GM12878 (cell line): ENCODE measurements around the gene NBDY. TPM values are rescaled to one million over a fixed set of nuclear protein-coding genes. Genes with fewer than 3 reads are reported as not detected.

Source experiments
- ATAC-seq: fragments of 200-7000 bp; cut with Tn5 transposase; 3 replicates; pipeline ENCODE4 v1.9.1; 2020; ENCODE audit warnings: mild to moderate bottlenecking, moderate library complexity
- BruUV-seq: library from RNA; stranded (reverse); fragments of 400-500 nt; replicated peaks from 2 replicates; lab custom pipeline; 2021; lab: Mats Ljungman, UMichigan
- CTCF ChIA-PET: fragments of 300-600 bp; sonication (Branson Sonifier 250); formaldehyde crosslinking; extraction: SDS; loops from one replicate; lab custom pipeline; 2021; ENCODE audit warnings: inconsistent platforms; lab: Yijun Ruan, JAX
- POLR2A ChIA-PET: fragments of 350-600 bp; formaldehyde crosslinking; extraction: SDS; loops from one replicate; lab custom pipeline; 2021; ENCODE audit warnings: inconsistent platforms; lab: Charles Lee
- RAD21 ChIA-PET: fragments of 300-600 bp; sonication (Branson Sonifier 250); formaldehyde crosslinking; loops from one replicate; lab custom pipeline; 2023; ENCODE audit warnings: antibody characterized with exemption; ENCODE audit not compliant: unreplicated experiment; lab: Charles Lee
- SMC1A ChIA-PET: fragments of 300-600 bp; sonication (Branson Sonifier 250); formaldehyde crosslinking; loops from one replicate; lab custom pipeline; 2023; ENCODE audit not compliant: unreplicated experiment, uncharacterized antibody; lab: Charles Lee
- DNase-seq: peaks from one replicate; pipeline ENCODE4 v3.0.0-alpha.2; 2011; ENCODE audit warnings: low read depth, low spot score
- FAIRE-seq: peaks from 3 replicates; lab custom pipeline; 2011; peaks lifted over from hg19 to GRCh38; lab: Jason Lieb, UNC
- H2AFZ ChIP-seq: 2 replicates; pipeline ENCODE4 v1.6.0; 2011; ENCODE audit warnings: low read depth, low read length, control low read depth; ENCODE audit not compliant: control insufficient read depth
- H3K27ac ChIP-seq: 2 replicates; pipeline ENCODE4 v1.5.1; 2011; ENCODE audit warnings: control low read depth; ENCODE audit not compliant: control insufficient read depth, insufficient read depth
- H3K27me3 ChIP-seq, 2 experiments: replicated peaks in 1 of 2; 2 replicates each; pipeline versions ENCODE4 v1.6.0 to v1.6.1; 2011; ENCODE audit warnings: low read length in 1 of 2; ENCODE audit not compliant: control insufficient read depth in 2 of 2, insufficient read depth in 2 of 2
- H3K36me3 ChIP-seq, 2 experiments: 2 replicates each; pipeline ENCODE4 v1.5.1; 2011; ENCODE audit warnings: low read length in 1 of 2; ENCODE audit not compliant: control insufficient read depth in 2 of 2, insufficient read depth in 2 of 2
- H3K4me1 ChIP-seq: 2 replicates; pipeline ENCODE4 v1.6.1; 2011; ENCODE audit warnings: mild to moderate bottlenecking, low read length, moderate library complexity, mixed read lengths; ENCODE audit not compliant: control insufficient read depth, insufficient read depth
- H3K4me2 ChIP-seq: 2 replicates; pipeline ENCODE4 v1.6.0; 2011; ENCODE audit warnings: control low read depth; ENCODE audit not compliant: control insufficient read depth, insufficient read depth
- H3K4me3 ChIP-seq: fragments of 200-600 bp; sonication (generic); 2 replicates; pipeline ENCODE4 v1.5.1; 2016
- H3K79me2 ChIP-seq: 2 replicates; pipeline ENCODE4 v1.6.0; 2011; ENCODE audit warnings: low read length; ENCODE audit not compliant: control insufficient read depth, insufficient read depth
- H3K9ac ChIP-seq: 2 replicates; pipeline ENCODE4 v1.8.0; 2011; ENCODE audit warnings: low read length, control low read depth, mixed read lengths; ENCODE audit not compliant: control insufficient read depth, insufficient read depth
- H3K9me3 ChIP-seq: replicated peaks from 3 replicates; pipeline ENCODE4 v1.5.1; 2011; ENCODE audit warnings: mild to moderate bottlenecking, low read length; ENCODE audit not compliant: control insufficient read depth, insufficient read depth
- H4K20me1 ChIP-seq: 2 replicates; pipeline ENCODE4 v1.6.0; 2011; ENCODE audit not compliant: control insufficient read depth, insufficient read depth
- CHD2 ChIP-seq: IDR thresholded peaks from 2 replicates; pipeline ENCODE4 v1.6.1; 2011; ENCODE audit warnings: low read depth, low read length, improper control_type of control experiment, borderline replicate concordance
- CTCF ChIP-seq, 3 experiments: IDR thresholded peaks in 2 of 3; conservative IDR thresholded peaks in 1 of 3; 2 replicates each; pipeline ENCODE4 v1.5.1; 2011; ENCODE audit warnings: low read depth in 3 of 3, low read length in 3 of 3, mild to moderate bottlenecking in 3 of 3, control low read depth in 2 of 3, moderate library complexity in 2 of 3, inconsistent platforms in 1 of 3, mixed read lengths in 1 of 3; ENCODE audit not compliant: control insufficient read depth in 2 of 3, insufficient read depth in 1 of 3; ENCODE audit errors: extremely low read depth in 1 of 3
- HCFC1 ChIP-seq: fragments of 150-350 bp; IDR thresholded peaks from 2 replicates; pipeline ENCODE4 v1.6.1; 2014; ENCODE audit warnings: low read length
- HDGF ChIP-seq: fragments of 450-650 bp; IDR thresholded peaks from 2 replicates; pipeline ENCODE4 v1.6.1; 2016; ENCODE audit warnings: antibody characterized with exemption
- IRF4 ChIP-seq: IDR thresholded peaks from 2 replicates; pipeline ENCODE4 v1.6.1; 2011; ENCODE audit warnings: low read depth, low read length
- MAX ChIP-seq: IDR thresholded peaks from 2 replicates; pipeline ENCODE4 v1.6.1; 2012; ENCODE audit warnings: low read depth, low read length, improper control_type of control experiment
- MTA3 ChIP-seq: IDR thresholded peaks from 2 replicates; pipeline ENCODE4 v1.6.1; 2012; ENCODE audit warnings: low read length, inconsistent platforms, borderline replicate concordance
- PRDM15 ChIP-seq: fragments of 450-650 bp; formaldehyde crosslinking; IDR thresholded peaks from 2 replicates; pipeline ENCODE4 v1.4.0; 2020; ENCODE audit warnings: mild to moderate bottlenecking, moderate library complexity
- RAD21 ChIP-seq: IDR thresholded peaks from 2 replicates; pipeline ENCODE4 v1.6.1; 2011; ENCODE audit warnings: mild to moderate bottlenecking, low read depth, low read length, moderate library complexity; ENCODE audit not compliant: insufficient read depth
- RELB ChIP-seq: fragments of 450-650 bp; IDR thresholded peaks from 2 replicates; pipeline ENCODE4 v1.6.1; 2017; ENCODE audit warnings: low read depth, mild to moderate bottlenecking, moderate library complexity
- RUNX3 ChIP-seq: IDR thresholded peaks from 2 replicates; pipeline ENCODE4 v1.6.1; 2012; ENCODE audit warnings: low read length, inconsistent platforms
- SMARCA5 ChIP-seq: fragments of 450-650 bp; IDR thresholded peaks from 2 replicates; pipeline ENCODE4 v1.6.1; 2017; ENCODE audit warnings: mild to moderate bottlenecking
- SMC3 ChIP-seq: IDR thresholded peaks from 2 replicates; pipeline ENCODE4 v1.6.1; 2011; ENCODE audit warnings: low read length, improper control_type of control experiment, borderline replicate concordance
- WGBS: methylation state at CpG from one replicate; pipeline ENCODE4 v1.1.6; 2016; ENCODE audit warnings: low lambda C conversion rate; ENCODE audit not compliant: insufficient replicate concordance, insufficient coverage; ENCODE audit errors: missing lambda C conversion rate; 5-methylcytosine and 5-hydroxymethylcytosine counted together
- in situ Hi-C: fragments of 300-500 bp; cut with MboI; formaldehyde crosslinking; loops from 9 replicates; pipeline ENCODE4 v1.14.3; 2018; ENCODE audit warnings: mixed read lengths
- intact Hi-C: fragments of 100-400 bp; cut with micrococcal nuclease; formaldehyde crosslinking; loops from one replicate; pipeline ENCODE4 v1.14.2; 2022; ENCODE audit not compliant: unreplicated experiment
- polyA plus RNA-seq, 11 experiments: library from polyadenylated mRNA; depleted of rRNA in 4 of 11; unstranded in 6 of 11; stranded (reverse) in 5 of 11; fragments of >200 nt; fragmentation: Nextera tagmentation in 4 of 11; fragmentation: Illumina TruSeq in 1 of 11; extraction: Ambion mirVana in 4 of 11; extraction: Trizol in 1 of 11; gene quantifications; 1 replicate in 1 of 11; 2 replicates in 10 of 11; pipeline versions ENCODE4 v1.2.1 to v1.2.3, GENCODE V29; 2011 to 2016; ENCODE audit warnings: inconsistent platforms in 2 of 11, missing spikeins in 2 of 11, low read depth in 1 of 11
- total RNA-seq, 4 experiments: library from RNA; depleted of rRNA in 3 of 4; stranded (reverse); fragments of >200 nt in 3 of 4; fragmentation: Illumina TruSeq in 1 of 4; extraction: Trizol in 1 of 4; gene quantifications; 2 replicates each; pipeline versions ENCODE4 v1.2.1 to v1.2.3, GENCODE V29; 2013 to 2021
- TF ChIP-seq, protein P1 (sequence below): fragments of 450-650 bp; IDR thresholded peaks from 2 replicates; pipeline ENCODE4 v1.6.1; 2014; ENCODE audit warnings: mild to moderate bottlenecking

The NBDY gene
- total and polyA plus RNA-seq, 10 of the 15 experiments (the other 5 are each of a cell fraction or from before 2014, with no cell fraction given), result 10.8 to 122 (median 61.5) TPM

DNA sequence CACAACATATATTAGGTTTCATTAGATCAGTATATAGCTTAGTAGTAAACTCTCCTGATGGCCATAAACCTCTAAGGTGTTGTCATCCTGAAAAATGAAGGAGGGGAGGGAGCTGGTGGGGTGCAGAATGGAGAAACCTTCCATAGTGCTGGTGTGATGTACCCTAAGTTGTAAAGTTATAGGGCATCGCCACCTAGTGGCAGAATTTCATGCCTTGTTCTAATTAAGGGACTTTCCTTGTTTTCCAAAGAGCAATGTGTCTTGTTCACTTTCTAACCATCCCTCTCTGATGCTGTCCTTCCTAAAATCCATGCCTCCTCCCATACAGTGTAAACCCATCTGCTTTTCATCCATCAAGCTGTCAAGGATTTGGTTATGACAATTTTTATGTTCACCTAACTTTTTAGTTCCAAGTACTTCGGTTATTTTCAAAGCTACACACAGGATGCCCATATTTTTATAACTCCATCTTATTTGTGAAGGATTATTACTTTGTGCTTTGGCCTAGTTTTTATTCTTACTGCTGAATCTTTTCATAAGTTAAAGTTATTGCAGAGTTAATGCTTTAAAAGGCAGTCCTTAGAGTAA lies 4.5 kb downstream of the NBDY start:
- H2AFZ ChIP-seq, result no peak overlapping the region
- 0 out of 4 replicates have a peak, but pooled peaks cover 0 to 2% of the 10 kb centered on the region in 2 experiments for H3K36me3 ChIP-seq
- ATAC-seq (peak; percentile 66), DNase-seq (no peak), FAIRE-seq (peak; percentile 88)
- H3K27me3 ChIP-seq, result no peaks in the 10 kb centered on the region
- no peaks in the 10 kb centered on the region for H4K20me1 ChIP-seq
- BruUV-seq, result no TSS peak
- ChIA-PET CTCF (interaction anchor here (0.7 to 2.5 kb wide), 14 partner anchors 11 to 1016 kb away, joined by 3 to 10 read pairs (median 4); partner anchors contain the start of genes KLF8 and RRAGB), RAD21 (interaction anchor here (0.6 to 1.1 kb wide), 3 partner anchors 486 to 1599 kb away, joined by 3 to 4 read pairs (median 3); no protein-coding TSS in a partner anchor), POLR2A (no interaction called here), SMC1A (interaction anchor here (1.0 to 2.0 kb wide), 3 partner anchors 270 to 485 kb away, joined by 3 to 7 read pairs (median 3); no protein-coding TSS in a partner anchor)
- peaks cover 30% of the 10 kb centered on the region for H3K79me2 ChIP-seq
- 48% methylated on average over 2 of the region's 2 CpGs for WGBS
- in situ Hi-C loops, result loop anchor here (25.0 kb wide), 2 partner anchors 171 to 1021 kb away; partner anchors contain the start of genes RRAGB and UBQLN2
- H3K4me3 ChIP-seq, result no peak overlapping the region
- no peaks in the 10 kb centered on the region for H3K9me3 ChIP-seq
- no peaks in the 10 kb centered on the region for H3K4me1 ChIP-seq
- no peak overlapping the region for H3K27ac ChIP-seq
- intact Hi-C loops, result loop anchor here (5.0 to 10.0 kb wide), 3 partner anchors 489 to 861 kb away; partner anchors contain the start of gene ZXDB
- no peak overlapping the region for H3K9ac ChIP-seq
- no peak overlapping the region for H3K4me2 ChIP-seq
- TF ChIP-seq MAX (no peak), IRF4 (0 out of 2 replicates have a peak, but pooled peaks have one; percentile 19), CTCF (IDR thresholded peaks at IDR 0.05 in 2 of 3, conservative IDR thresholded peaks at IDR 0.05 in 1 of 3; ENCODE audit: control insufficient read depth in 2 of 3, extremely low read depth in 1 of 3, insufficient read depth in 1 of 3, low read depth in 3 of 3, low read length in 3 of 3) (peak; percentile 62 to 74 (median 66)), PRDM15 (CRISPR knock-in tag) (no peak), RELB (peak; percentile 54; the same call in 1 of the 2 replicates), RAD21 (peak; percentile 64), SMC3 (peak; percentile 46; the same call in 1 of the 2 replicates), HDGF (no peak), RUNX3 (no peak), SMARCA5 (no peak), HCFC1 (no peak), MTA3 (no peak), CHD2 (no peak)
- TF ChIP-seq, protein P1, sequence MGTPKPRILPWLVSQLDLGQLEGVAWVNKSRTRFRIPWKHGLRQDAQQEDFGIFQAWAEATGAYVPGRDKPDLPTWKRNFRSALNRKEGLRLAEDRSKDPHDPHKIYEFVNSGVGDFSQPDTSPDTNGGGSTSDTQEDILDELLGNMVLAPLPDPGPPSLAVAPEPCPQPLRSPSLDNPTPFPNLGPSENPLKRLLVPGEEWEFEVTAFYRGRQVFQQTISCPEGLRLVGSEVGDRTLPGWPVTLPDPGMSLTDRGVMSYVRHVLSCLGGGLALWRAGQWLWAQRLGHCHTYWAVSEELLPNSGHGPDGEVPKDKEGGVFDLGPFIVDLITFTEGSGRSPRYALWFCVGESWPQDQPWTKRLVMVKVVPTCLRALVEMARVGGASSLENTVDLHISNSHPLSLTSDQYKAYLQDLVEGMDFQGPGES, result no peak
